Progenitor cell of endocrine pancreas (in vitro differentiated cells): Measurements from ENCODE around the gene NUMA1. TPM values are rescaled to one million over a fixed set of nuclear protein-coding genes. Genes with fewer than 3 reads are reported as not detected.

Experiments
- DNase-seq: peaks from one replicate; pipeline ENCODE4 v3.0.0; 2021; ENCODE audit warnings: low spot score; ENCODE audit not compliant: unreplicated experiment
- H3K27ac Mint-ChIP-seq: 2 replicates; pipeline ENCODE4 v1.8.0; 2021; ENCODE audit warnings: mild to moderate bottlenecking, moderate library complexity, mixed read lengths
- H3K27me3 Mint-ChIP-seq: 2 replicates; pipeline ENCODE4 v1.8.0; 2021; ENCODE audit warnings: mixed read lengths
- H3K36me3 Mint-ChIP-seq: 2 replicates; pipeline ENCODE4 v1.8.0; 2022; ENCODE audit warnings: mixed read lengths; ENCODE audit not compliant: insufficient read depth
- H3K4me1 Mint-ChIP-seq: 2 replicates; pipeline ENCODE4 v1.8.0; 2021; ENCODE audit warnings: low read depth, mixed read lengths
- H3K4me3 Mint-ChIP-seq: 2 replicates; pipeline ENCODE4 v1.8.0; 2021; ENCODE audit warnings: low read depth, mild to moderate bottlenecking, moderate library complexity, mixed read lengths
- H3K9me3 Mint-ChIP-seq: 2 replicates; pipeline ENCODE4 v1.8.0; 2021; ENCODE audit warnings: low read depth, mixed read lengths
- CTCF ChIP-seq: fragments of 200-600 bp; sonication (generic); IDR thresholded peaks from one replicate; pipeline ENCODE4 v1.5.0; 2021; ENCODE audit warnings: antibody characterized with exemption, mild to moderate bottlenecking; ENCODE audit not compliant: unreplicated experiment
- long read RNA-seq: library from polyadenylated mRNA; unstranded; transcript quantifications from one replicate; pipeline ENCODE4 v2.0.0, GENCODE V29; 2020
- total RNA-seq: library from RNA; stranded (reverse); gene quantifications from 2 replicates; pipeline ENCODE4 v1.2.1, GENCODE V29; 2021

Gene NUMA1, protein sequence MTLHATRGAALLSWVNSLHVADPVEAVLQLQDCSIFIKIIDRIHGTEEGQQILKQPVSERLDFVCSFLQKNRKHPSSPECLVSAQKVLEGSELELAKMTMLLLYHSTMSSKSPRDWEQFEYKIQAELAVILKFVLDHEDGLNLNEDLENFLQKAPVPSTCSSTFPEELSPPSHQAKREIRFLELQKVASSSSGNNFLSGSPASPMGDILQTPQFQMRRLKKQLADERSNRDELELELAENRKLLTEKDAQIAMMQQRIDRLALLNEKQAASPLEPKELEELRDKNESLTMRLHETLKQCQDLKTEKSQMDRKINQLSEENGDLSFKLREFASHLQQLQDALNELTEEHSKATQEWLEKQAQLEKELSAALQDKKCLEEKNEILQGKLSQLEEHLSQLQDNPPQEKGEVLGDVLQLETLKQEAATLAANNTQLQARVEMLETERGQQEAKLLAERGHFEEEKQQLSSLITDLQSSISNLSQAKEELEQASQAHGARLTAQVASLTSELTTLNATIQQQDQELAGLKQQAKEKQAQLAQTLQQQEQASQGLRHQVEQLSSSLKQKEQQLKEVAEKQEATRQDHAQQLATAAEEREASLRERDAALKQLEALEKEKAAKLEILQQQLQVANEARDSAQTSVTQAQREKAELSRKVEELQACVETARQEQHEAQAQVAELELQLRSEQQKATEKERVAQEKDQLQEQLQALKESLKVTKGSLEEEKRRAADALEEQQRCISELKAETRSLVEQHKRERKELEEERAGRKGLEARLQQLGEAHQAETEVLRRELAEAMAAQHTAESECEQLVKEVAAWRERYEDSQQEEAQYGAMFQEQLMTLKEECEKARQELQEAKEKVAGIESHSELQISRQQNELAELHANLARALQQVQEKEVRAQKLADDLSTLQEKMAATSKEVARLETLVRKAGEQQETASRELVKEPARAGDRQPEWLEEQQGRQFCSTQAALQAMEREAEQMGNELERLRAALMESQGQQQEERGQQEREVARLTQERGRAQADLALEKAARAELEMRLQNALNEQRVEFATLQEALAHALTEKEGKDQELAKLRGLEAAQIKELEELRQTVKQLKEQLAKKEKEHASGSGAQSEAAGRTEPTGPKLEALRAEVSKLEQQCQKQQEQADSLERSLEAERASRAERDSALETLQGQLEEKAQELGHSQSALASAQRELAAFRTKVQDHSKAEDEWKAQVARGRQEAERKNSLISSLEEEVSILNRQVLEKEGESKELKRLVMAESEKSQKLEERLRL (N-terminal part only)
- 238 and 255 TPM in 2 replicates for total RNA-seq
- long read RNA-seq, transcript NUMA1-213 (15 exons, 2,331 nt): minor isoform, 15 of 189 reads
- long read RNA-seq, transcript NUMA1-223 (14 exons, 2,766 nt): major isoform, 64 of 189 reads
- long read RNA-seq, transcript NUMA1-217 (7 exons, 2,276 nt): minor isoform, 7 of 189 reads
- long read RNA-seq, partial matches to known transcripts: 62 of 189 reads
- long read RNA-seq, other reads (novel, unspliced or antisense): 36 of 189 reads

DNA sequence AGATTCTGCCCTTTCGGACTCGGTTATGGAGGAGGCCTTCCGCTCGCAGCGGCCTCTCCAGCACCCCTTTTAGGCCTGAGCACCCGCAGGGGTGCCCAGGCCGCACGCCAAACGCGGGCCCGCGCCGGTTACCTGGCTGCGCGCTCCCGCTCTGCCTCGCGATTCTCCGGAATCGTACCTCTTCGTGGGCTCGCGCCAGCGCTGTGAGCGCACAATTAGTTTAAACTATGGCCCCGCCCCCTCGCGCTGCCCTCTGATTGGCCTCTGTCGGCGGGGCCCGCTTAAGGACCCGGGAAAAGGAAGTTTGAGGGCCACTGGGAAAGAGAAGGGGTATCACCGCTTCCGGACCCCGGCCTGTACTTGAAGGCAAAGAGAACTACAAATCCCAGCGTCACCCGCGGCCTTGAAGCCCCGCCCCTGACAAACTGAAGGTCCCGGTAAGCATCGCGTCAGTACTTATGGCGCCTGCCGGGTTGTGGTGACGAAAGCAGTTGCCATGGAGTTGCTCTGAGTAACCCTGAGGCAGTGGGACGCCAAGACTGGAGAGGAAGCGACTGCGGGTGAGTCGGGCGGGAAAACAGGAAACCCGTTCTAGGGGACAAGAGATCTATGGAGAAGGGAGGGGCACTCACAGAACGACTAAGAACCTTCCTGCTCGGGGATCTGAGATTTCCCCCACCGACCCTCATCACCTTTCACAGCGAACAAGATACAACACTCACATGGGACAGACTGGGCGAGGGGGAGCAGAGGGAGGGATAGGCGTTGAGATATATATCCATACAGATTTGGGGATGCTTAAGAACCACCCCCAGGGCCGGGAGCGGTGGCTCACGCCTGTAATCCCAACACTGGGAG is at the start of gene NUMA1, which contains the start of gene LRRC51:
NUMA1 (minus strand) TSS at position 217 of the 858 bp plus-strand sequence. CDS start 44,599 bp downstream, outside the sequence.
LRRC51 (plus strand) TSS at position 525 of the 858 bp plus-strand sequence. CDS start 8,234 bp downstream, outside the sequence.
- Mint-ChIP-seq H3K36me3 (no peaks in the 10 kb centered on the region), H3K4me1 (peaks cover 14% of the 10 kb centered on the region), H3K27me3 (no peaks in the 10 kb centered on the region), H3K27ac (peak within 1 kb of the TSS; percentile 99), H3K4me3 (peak within 1 kb of the TSS; percentile 93), H3K9me3 (no peaks in the 10 kb centered on the region)
- peak; percentile 97 for DNase-seq
- TF ChIP-seq CTCF: no peak

DNA sequence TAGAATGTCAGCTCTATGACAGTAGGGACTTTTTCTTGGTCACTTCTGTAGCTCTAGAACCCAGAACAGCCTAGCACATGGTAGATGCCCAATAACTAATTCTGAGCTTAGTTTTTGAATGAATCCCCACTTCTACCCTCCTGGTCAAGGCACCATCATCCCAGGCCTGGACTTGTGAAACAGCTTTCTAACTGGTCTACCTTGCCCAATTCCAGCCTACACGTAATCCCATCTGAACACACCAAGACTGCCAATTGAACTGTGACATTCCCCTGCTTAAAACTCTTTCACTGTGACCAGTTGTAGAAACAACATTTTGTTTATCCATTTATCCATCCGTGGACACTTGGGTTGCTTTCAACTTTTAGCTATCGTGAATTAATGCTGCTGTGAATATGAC is 49.0 kb upstream of the NUMA1 start:
- no peak for TF ChIP-seq CTCF
- Mint-ChIP-seq H3K9me3 (peaks cover 29% of the 10 kb centered on the region), H3K4me1 (no peaks in the 10 kb centered on the region), H3K27ac (no peak overlapping the region), H3K4me3 (no peak overlapping the region), H3K27me3 (peaks cover 6% of the 10 kb centered on the region), H3K36me3 (peaks cover 8% of the 10 kb centered on the region)
- DNase-seq: no peak

- peaks cover 4% of the 10 kb centered on the region for H3K27me3 Mint-ChIP-seq
- H3K9me3 Mint-ChIP-seq: peaks cover 31% of the 10 kb centered on the region
- DNase-seq: no peak
- H3K4me1 Mint-ChIP-seq: peaks cover 5% of the 10 kb centered on the region
- no peak overlapping the region for H3K27ac Mint-ChIP-seq
- peaks cover 8% of the 10 kb centered on the region for H3K36me3 Mint-ChIP-seq
- H3K4me3 Mint-ChIP-seq: no peak overlapping the region
- no peak for TF ChIP-seq CTCF
Observed at GRCh38 chr11:72127923-72128322, 47.6 kb upstream of the NUMA1 start.

DNA sequence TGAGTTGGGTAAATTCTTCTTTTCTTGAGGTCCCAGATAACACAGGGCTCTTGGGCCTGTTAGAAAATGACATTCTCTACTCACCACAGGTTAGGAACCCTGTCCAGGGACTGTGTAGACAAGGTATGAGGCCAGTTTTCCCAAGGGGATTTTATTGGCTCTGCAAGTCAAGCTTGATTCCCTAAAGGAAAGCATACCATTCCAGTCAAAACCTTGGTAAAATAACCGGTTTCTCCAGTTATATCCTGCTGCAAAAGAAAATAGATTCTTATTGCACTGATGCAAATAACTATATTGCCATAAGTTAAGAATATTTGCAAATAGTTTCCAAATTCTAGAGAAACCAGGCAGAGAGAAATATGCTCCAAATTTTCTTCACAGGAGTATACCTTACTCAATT is 45.6 kb upstream of the NUMA1 start:
- Mint-ChIP-seq H3K27ac (no peak overlapping the region), H3K36me3 (peaks cover 8% of the 10 kb centered on the region), H3K4me3 (no peak overlapping the region), H3K9me3 (peaks cover 31% of the 10 kb centered on the region), H3K4me1 (peaks cover 8% of the 10 kb centered on the region), H3K27me3 (no peaks in the 10 kb centered on the region)
- TF ChIP-seq CTCF: no peak
- no peak for DNase-seq
